OCI-LY7 (cell line): ENCODE data around the gene ORC1. TPM values are rescaled to one million over a fixed set of nuclear protein-coding genes. Genes with fewer than 3 reads are reported as not detected.
"Not testable (repeated sequence)": the region's sequence is repeated elsewhere in the genome, so short reads cannot be mapped to it uniquely, and the experiment has no call there.

Experiments
- BruUV-seq: library from RNA; stranded (reverse); fragments of 400-500 nt; replicated peaks from 2 replicates; lab custom pipeline; 2021; lab: Mats Ljungman, UMichigan
- CTCF ChIA-PET: fragments of 300-600 bp; sonication (Branson Sonifier 250); formaldehyde crosslinking; loops from one replicate; lab custom pipeline; 2022; ENCODE audit warnings: antibody characterized with exemption; ENCODE audit not compliant: unreplicated experiment; lab: Charles Lee
- POLR2A ChIA-PET: fragments of 300-600 bp; sonication (Branson Sonifier 250); formaldehyde crosslinking; loops from one replicate; lab custom pipeline; 2022; ENCODE audit warnings: antibody characterized with exemption; lab: Charles Lee
- DNase-seq: peaks from one replicate; pipeline ENCODE4 v3.0.0-alpha.2; 2015; ENCODE audit warnings: low spot score
- H2AFZ ChIP-seq: fragments of 200-600 bp; sonication (generic), shearing (Covaris generic); 2 replicates; pipeline ENCODE4 v1.6.1; 2014; ENCODE audit warnings: mild to moderate bottlenecking, antibody characterized with exemption, low read length, moderate library complexity
- H3K27ac ChIP-seq: fragments of 200-600 bp; sonication (generic); 2 replicates; pipeline ENCODE4 v1.5.1; 2014; ENCODE audit warnings: mixed run types, low read depth, mild to moderate bottlenecking, moderate library complexity, low read length, inconsistent platforms; ENCODE audit not compliant: poor library complexity, severe bottlenecking
- H3K36me3 ChIP-seq: fragments of 200-600 bp; sonication (generic); 2 replicates; pipeline ENCODE4 v1.6.1; 2014; ENCODE audit warnings: mild to moderate bottlenecking, antibody characterized with exemption, low read length, moderate library complexity, mixed read lengths; ENCODE audit not compliant: insufficient read depth
- H3K4me1 ChIP-seq: fragments of 200-600 bp; sonication (generic); 2 replicates; pipeline ENCODE4 v1.5.1; 2014; ENCODE audit warnings: mild to moderate bottlenecking, low read length; ENCODE audit not compliant: insufficient read depth, poor library complexity, severe bottlenecking
- H3K4me2 ChIP-seq: fragments of 200-600 bp; sonication (generic); 2 replicates; pipeline ENCODE4 v1.6.1; 2014; ENCODE audit warnings: mild to moderate bottlenecking, low read length
- H3K4me3 ChIP-seq: fragments of 200-600 bp; sonication (generic); 2 replicates; pipeline ENCODE4 v1.5.1; 2014; ENCODE audit warnings: mild to moderate bottlenecking, low read depth, low read length; ENCODE audit not compliant: poor library complexity, severe bottlenecking
- H3K79me2 ChIP-seq: fragments of 200-600 bp; sonication (generic); 2 replicates; pipeline ENCODE4 v1.6.1; 2016; ENCODE audit warnings: low read depth, mild to moderate bottlenecking, low read length, moderate library complexity, mixed read lengths; ENCODE audit not compliant: insufficient read depth
- H3K9me2 ChIP-seq: fragments of 200-600 bp; sonication (generic); 2 replicates; pipeline ENCODE4 v1.6.1; 2016; ENCODE audit warnings: mild to moderate bottlenecking, low read length, mixed read lengths; ENCODE audit not compliant: insufficient read depth
- H3K9me3 ChIP-seq: fragments of 200-600 bp; sonication (generic); 2 replicates; pipeline ENCODE4 v1.6.1; 2014; ENCODE audit warnings: mild to moderate bottlenecking, mixed run types, low read length, mixed read lengths
- H4K20me1 ChIP-seq: fragments of 200-600 bp; sonication (generic); 2 replicates; pipeline ENCODE4 v1.6.1; 2014; ENCODE audit warnings: mild to moderate bottlenecking, antibody characterized with exemption, low read length, moderate library complexity, mixed read lengths; ENCODE audit not compliant: insufficient read depth
- CTCF ChIP-seq: fragments of 200-600 bp; sonication (generic); conservative IDR thresholded peaks from 2 replicates; pipeline ENCODE4 v1.5.1; 2014; ENCODE audit warnings: mild to moderate bottlenecking, antibody characterized with exemption, low read length, moderate library complexity, mixed read lengths
- EZH2phosphoT487 ChIP-seq: fragments of 200-600 bp; sonication (generic); IDR thresholded peaks from 2 replicates; pipeline ENCODE4 v1.6.1; 2018; ENCODE audit warnings: low read depth, borderline replicate concordance, mild to moderate bottlenecking, mixed run types, antibody characterized with exemption, low read length, moderate library complexity, mixed read lengths
- intact Hi-C: fragments of 100-400 bp; cut with micrococcal nuclease; formaldehyde crosslinking; loops from one replicate; pipeline ENCODE4 v1.10.0; 2022; ENCODE audit not compliant: unreplicated experiment
- total RNA-seq, 2 experiments: library from RNA; depleted of rRNA in 1 of 2; stranded (reverse); fragments of >200 nt in 1 of 2; shearing (Covaris generic) in 1 of 2; gene quantifications; 2 replicates each; pipeline ENCODE4 v1.2.3, GENCODE V29; 2014 to 2022

The ORC1 gene
- total RNA-seq, 2 experiments from 2014 or later = 37.7 to 39.0 TPM

GRCh38 chr1:52393174-52393573 is 11.0 kb downstream of the ORC1 start:
- no peak for DNase-seq
- ChIA-PET POLR2A (no interaction called here), CTCF (no interaction called here)
- peaks cover 99% of the 10 kb centered on the region for H3K36me3 ChIP-seq
- H2AFZ ChIP-seq = no peak overlapping the region
- intact Hi-C loops = no loop called here
- TF ChIP-seq CTCF (no peak), EZH2phosphoT487 (no peak)
- H3K4me1 ChIP-seq = no peaks in the 10 kb centered on the region
- H3K27ac ChIP-seq = no peak overlapping the region
- H3K4me2 ChIP-seq = no peak overlapping the region
- no peak overlapping the region for H3K4me3 ChIP-seq
- H3K9me2 ChIP-seq = no peaks in the 10 kb centered on the region
- peaks cover 3% of the 10 kb centered on the region; the same call in 1 of the 2 replicates for H3K79me2 ChIP-seq
- BruUV-seq = no TSS peak
- H3K9me3 ChIP-seq = no peaks in the 10 kb centered on the region
- H4K20me1 ChIP-seq = no peaks in the 10 kb centered on the region

GRCh38 chr1:52386458-52386857 is 17.8 kb downstream of the ORC1 start:
- intact Hi-C loops = no loop called here
- Histone ChIP-seq H3K4me3 (no peak overlapping the region), H3K4me1 (no peaks in the 10 kb centered on the region), H3K79me2 (peaks cover 3% of the 10 kb centered on the region; the same call in 1 of the 2 replicates), H3K9me3 (no peaks in the 10 kb centered on the region), H3K9me2 (no peaks in the 10 kb centered on the region), H2AFZ (no peak overlapping the region), H3K4me2 (no peak overlapping the region), H3K27ac (no peak overlapping the region), H4K20me1 (no peaks in the 10 kb centered on the region), H3K36me3 (peaks cover 99% of the 10 kb centered on the region)
- POLR2A ChIA-PET = no interaction called here
- CTCF ChIA-PET = no interaction called here
- no peak for TF ChIP-seq EZH2phosphoT487
- TF ChIP-seq CTCF = no peak
- DNase-seq = no peak
- no TSS peak for BruUV-seq

- no peaks in the 10 kb centered on the region for H3K79me2 ChIP-seq
- H4K20me1 ChIP-seq = no peaks in the 10 kb centered on the region
- H3K36me3 ChIP-seq = peaks cover 100% of the 10 kb centered on the region
- no TSS peak for BruUV-seq
- CTCF ChIA-PET = no interaction called here
- TF ChIP-seq CTCF (no peak), EZH2phosphoT487 (no peak)
- DNase-seq = no peak
- H2AFZ ChIP-seq = no peak overlapping the region
- intact Hi-C loops = no loop called here
- no peak overlapping the region for H3K27ac ChIP-seq
- H3K9me2 ChIP-seq = no peaks in the 10 kb centered on the region
- no peak overlapping the region for H3K4me3 ChIP-seq
- no peaks in the 10 kb centered on the region for H3K9me3 ChIP-seq
- POLR2A ChIA-PET = no interaction called here
- no peak overlapping the region for H3K4me2 ChIP-seq
- no peaks in the 10 kb centered on the region for H3K4me1 ChIP-seq
These were observed 18.8 kb downstream of the ORC1 start for GRCh38 chr1:52385376-52385775.

- H4K20me1 ChIP-seq, H3K4me2 ChIP-seq, H3K4me1 ChIP-seq, POLR2A ChIA-PET, CTCF ChIA-PET, H3K4me3 ChIP-seq, H3K27ac ChIP-seq, H3K9me2 ChIP-seq, H3K79me2 ChIP-seq, intact Hi-C loops, BruUV-seq, H3K9me3 ChIP-seq, H2AFZ ChIP-seq, DNase-seq: not testable (repeated sequence)
- H3K36me3 ChIP-seq = peaks cover 43% of the 10 kb centered on the region
These were observed 34.4 kb downstream of the ORC1 start for GRCh38 chr1:52369851-52370250.
